Inferior parietal cortex (tissue), 1 donor: ENCODE results near the gene MTSS2.

Source experiments
- DNase-seq: peaks from one replicate; pipeline ENCODE4 v3.0.0-alpha.2; 2016; ENCODE audit errors: extremely low spot score

MTSS2 gene

DNA sequence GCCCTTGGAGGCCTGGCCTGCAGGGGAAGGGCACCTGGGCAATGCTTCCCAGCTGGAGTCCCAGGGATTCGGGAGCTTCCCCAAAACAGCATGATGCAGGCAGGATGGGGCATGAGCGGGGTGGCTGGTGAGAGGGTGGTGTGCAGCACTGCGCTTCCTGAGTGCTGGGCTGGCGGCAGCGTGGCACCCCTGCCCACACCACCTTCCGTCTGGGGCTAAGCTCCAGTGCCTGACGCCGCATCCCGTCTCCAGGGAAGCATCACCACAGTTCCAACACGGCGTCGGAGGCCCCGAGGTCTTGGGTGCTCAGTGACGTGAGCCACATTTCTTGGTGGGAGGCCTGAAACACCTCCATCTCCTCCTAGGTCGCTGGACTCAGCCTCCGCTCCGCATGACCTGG, 13.8 kb upstream of the MTSS2 start:
- DNase-seq: no peak

DNA sequence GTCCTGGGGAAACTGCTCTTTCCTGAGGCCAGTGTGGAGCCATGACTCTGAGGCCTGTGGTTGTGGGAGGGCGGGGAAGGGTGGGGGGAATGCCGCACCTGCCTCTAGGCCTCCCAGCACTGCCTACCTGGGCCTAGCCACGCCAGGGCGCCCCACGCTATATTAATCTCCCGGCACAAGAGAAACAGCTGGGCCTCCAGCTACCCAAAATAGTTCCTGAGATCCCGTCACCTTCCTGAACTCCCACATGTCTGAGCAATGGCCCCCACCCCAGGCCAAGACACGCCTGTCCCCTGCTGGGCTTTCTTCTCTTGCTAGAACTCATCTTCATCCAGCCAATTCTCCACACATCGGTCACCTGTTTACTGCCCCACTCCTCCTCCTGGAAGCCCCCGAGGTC, 13.0 kb upstream of the MTSS2 start:
- no peak for DNase-seq

DNA sequence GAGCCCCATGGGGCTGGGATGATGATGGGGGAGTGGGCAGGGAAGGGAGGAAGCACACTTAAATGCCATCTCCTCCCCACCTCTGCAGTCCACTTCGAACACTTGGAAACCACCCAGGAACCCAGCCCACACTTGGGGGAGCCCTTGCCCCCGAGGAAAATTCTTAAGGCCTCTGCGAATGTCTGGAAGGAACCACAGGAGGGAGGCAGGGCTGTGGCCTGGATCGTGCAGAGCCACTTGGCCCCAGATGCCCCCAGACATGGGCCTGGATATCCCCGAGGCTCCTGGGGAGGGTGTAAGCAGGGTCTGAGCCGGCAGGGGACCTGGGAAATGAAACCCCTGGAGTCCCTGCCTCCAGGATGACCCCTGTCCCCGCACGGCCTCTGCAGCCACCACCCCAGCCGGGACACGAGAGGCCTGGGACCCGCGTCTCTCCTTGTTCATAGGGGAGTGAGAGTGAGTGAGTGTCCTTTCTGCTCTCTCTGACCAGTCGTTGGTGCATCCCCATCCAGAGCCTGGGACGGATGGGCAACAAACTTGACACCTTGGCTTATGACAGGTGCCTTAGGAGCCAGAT, 11.8 kb upstream of the MTSS2 start:
- no peak for DNase-seq

DNA sequence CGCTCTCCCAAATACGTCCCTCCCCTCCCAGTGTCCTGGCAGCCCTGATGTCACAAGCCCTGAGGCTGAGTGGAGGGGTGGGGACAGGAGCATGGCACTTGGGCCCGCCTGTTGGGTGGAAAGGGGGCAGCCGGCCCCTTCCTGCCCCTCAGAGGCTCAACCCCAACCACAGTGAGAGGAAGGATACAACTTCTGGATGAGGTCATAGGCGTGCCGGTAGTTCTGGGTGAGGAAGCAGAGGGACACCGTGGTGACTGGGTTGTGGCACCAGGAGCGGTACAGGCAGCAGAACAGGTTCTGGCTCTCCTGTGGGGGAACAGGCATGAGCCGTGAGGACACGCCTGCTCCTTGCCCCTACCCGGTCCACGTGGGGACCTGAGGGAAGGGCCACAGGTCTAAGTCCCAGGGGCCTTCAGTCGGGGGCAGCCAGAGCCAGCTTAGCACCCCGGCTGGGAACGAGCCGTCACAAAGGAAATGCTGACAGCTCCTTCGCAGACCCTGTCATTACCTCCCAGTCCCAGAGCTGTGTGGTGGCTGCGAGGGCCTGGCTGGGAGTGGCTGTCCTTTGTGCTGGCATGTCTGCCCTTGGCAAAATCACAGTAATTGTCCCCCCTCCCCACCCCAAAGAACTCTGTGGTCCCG, 11.2 kb upstream of the MTSS2 start:
- DNase-seq: no peak

DNA sequence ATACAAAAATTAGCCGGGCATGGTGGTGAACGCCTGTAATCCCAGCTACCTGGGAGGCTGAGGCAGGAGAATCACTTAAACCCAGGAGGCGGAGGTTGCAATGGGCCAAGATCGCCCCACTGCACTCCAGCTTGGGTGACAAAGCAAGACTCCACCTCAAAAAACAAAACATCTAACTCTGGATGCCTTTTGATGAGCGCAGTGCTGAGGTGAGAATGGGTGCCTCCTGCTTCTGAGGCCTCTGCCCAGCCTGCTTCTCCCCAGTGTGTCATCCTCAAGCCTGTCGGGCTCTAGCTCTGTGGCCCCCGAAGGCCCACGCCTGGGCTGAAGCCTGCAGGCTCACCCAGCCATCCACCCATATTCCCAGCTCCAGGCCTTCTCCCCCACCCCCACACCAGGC, 10.5 kb upstream of the MTSS2 start:
- no peak for DNase-seq

DNA sequence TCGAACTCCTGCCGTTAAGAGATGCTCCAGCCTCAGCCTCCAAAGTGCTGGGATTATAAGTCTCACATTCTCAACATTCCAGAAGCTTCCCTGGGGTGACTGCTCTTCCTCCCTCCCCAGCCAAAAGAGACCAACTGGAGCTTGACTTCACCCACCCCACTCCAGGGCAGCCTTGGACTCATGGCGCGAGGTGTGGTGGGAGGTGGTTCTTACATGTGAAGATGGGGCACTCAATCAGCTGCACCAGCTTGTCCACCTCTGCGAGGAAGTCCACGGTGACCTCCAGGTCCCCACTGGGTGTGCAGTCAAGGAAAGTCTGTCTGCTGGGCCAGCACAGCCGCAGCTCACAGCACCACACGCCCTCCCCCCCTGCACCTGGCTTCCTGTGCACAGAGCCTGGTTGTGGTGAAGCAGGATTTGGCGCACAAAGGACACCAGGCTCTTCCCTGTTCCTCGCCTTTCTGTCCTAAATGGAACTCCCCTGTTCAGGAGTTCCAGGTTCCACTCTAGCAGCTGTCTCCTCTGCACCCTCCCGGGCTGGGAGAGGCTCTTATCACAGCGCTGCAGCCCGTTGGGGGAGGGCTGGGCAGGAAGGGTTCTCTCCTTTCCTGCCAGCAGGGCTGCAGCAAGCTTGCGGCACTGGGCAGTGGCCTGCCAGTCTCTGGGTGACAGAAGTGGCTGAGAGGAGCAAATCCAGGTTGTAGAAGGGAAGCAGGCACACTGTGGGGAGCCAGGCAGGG, 9.6 kb upstream of the MTSS2 start:
- no peak for DNase-seq

DNA sequence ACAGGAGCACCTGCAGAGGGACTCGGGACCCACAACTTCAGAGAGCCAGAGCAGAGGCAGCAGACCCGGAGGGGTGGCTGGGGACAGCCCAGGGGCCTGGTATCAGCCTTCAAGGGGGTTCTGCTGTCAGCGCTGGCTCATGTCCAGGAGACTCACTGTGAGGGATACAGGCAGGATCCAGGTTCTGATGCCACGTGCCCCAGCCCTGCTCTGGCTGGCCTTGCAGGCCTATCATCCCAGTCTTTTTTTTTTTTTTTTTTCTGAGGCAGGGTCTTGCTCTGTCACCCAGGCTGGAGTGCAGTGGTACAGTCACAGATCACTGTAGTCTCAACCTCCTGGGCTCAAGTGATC, 9.0 kb upstream of the MTSS2 start:
- DNase-seq: no peak

DNA sequence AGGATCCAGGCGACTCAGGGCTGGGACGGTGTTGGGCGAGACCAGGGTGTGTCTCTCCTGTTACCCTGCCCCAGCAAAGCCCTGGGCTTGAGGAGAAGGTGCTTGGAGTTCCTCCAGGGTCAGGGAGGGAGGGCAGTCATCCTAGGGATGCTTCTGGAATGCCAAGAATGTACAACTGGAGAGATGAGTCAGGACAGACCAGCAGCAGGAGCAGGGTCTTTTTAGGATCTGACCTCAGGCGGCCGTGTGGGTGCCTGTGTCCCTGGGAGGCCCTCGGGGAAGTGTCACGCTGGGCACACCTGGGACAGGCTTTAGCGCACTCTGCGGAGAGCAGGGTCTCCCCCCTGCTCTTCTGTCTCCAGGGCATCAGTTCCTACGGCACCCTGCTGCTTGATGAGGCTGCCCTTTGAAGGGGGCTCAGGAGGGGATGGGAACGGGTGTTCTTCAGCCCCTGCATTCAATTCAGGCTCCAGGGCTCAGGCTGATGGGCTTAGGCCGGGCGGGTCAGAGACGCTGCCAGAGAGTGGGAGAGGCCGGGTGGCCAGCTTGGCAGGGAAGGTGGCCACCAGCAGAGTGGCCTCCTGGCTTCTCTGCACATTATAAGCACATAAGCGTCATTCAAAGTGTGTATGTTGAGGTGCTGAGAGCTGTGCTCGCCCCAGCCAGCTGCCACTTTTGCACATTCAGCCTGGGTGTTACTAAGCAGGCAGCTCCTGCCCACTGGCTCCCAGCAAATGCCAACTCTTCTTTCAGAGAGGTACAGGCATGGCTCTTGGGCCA, 8.4 kb upstream of the MTSS2 start:
- no peak for DNase-seq

DNA sequence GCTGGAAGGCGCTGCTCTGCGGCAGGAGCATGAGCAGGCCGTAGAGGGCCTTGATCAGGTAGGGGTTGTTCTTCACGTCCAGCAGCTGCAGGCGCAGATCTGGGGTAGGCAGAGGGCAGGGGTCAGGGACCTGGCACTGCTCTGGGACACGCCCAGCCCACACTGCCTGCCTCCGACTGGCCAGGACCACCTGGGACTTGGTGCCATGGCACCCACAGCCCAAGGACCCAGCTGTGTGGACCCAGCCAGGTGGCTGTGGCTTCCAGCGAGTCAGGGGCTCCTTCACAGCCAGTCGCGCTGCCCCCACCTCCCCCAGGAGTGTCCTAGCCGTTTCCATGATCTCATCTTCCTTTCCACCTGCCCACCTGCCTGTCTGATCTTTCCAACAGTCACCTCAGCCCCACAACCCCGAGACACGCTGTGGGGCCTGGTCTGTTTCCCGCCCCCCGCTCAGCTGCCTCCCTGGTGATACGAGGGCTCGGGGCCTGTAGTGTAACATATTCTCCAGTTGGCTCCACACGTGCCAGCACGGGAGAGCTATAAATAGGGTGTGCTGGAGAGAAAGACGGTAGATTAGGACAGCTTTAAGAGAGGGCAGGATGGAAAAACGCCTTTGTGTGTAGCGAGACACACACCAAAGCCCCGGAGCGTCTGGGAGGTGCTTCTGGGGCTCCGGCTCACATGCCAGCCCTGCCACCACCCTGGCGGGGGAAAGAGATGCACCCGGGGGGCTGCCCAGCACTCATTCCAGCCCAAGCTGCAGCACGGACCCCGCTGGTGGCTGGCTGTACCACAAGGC, 7.2 kb upstream of the MTSS2 start:
- no peak for DNase-seq

DNA sequence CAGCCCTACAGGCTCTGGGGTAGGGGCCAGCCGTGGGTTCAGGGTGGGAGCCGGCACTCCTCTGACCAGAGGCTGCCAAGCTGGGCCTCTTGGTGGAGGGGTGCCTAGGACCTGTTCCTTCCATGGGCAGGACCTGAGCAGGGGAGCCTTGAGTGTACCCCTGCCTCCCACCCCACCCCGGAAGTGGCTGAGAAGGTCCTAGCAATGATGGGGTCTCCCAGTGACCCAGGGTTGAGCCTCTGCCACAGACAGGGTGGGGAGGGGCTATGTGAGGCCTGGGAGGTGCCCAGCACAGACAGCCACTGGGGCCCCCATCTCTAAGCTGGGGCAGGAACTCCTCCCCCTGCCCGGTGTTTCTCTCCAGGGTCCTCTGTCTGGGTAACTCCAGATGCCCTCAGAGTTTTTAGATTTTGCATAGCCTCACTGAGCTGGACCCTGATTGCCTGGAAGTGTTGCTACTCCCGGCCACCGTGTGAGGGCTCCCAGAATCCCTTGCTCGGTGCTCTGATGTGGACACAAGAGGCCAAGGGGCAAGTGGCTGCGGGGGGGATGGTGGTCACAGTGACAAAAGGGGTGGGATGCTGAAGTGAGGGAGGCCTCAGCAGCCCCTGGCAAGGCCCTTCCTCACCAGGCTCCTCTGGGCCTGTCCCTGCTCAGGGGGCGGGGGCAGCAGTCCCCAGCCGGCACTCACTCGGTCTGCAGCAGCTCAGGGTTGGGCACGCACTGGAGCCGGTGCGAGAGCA, 6.4 kb upstream of the MTSS2 start:
- no peak for DNase-seq

DNA sequence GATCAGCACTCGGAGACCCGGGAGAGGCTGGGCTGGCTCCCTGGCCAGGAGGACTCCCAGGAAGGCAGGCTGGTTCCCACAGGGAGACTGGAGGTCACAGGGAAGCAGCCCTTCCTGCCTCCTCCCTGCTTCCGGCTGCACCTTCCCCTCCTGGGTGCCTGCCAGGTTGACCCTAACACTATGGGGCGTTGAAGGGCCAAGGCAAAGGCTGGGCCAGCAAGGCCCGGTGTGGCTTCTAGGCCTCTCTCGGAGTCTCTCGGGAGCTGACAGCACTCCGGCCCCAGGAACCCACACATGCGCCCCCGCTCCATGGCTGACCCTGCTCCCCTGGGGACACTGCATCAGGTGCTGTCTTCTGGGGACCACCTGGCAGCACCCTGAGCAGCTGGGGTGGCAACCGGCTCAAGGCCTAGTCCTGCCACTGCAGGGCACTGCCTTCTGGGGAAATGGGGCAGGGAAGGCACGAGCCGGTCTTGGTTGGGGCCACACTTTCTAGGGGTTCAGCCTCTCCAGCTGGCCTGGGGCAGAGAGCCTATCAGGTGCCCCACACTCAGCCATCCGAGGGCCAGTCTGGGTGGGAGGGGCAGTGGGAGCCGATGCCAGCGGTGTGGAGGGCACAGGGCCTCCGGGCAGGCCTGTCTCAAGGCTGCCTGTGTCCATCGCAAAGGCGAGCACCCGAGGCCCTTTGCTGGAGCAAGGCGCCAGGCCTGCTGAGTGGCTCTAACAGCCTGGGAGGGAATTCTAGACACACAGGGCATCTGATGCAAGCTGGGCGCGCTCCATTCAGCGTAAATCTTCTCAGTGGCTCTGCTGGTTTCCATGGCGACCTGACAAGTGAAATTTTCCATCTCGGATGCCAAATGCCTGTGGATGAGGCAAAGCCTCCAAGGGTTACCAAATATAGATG, 5.6 kb upstream of the MTSS2 start:
- DNase-seq: peak; percentile 81

DNA sequence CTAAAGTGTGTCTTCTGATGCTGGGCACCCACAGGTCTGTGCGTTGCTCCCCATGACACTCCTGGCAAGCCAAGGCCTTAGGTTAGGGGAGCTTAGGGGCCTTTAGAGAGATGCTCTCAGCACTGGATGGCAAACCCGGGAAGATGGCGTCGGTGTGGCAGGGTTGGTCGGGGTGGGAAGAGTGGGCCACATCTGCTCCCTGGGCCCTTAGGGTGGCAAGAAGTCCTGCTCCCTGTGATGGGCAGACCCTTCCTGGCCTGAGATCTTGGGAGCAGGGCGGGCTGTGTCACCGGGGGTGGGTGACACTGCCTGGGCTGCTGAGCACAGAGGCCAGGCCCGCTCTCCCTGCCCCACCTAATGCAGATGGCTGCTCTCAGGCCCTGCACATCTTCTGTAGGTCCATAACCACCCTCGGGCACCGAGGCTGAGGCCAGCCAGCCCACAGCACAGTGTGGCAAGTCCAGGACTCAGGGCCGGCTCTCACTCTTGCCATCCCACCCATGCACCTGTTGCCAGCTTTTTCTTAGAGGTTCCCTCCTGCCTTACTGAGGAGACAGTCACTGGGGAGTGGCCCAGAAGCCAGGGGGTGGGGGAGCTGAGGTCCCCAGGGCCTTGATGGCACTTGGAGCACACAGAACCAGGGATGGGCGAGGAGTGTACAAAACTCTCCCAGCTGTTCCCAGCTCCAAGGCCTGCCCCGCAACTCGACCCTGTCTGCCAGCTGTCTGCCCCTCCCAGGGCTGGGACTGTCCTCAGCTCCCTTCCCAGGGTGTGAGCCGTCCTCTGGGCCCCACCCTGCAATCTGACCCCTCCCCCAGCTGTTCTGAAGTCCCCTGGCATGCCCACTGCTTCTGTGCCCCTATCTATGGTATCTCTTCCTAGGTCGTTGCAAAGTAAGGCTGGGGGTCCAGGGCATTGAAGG, 4.4 kb upstream of the MTSS2 start:
- no peak for DNase-seq

DNA sequence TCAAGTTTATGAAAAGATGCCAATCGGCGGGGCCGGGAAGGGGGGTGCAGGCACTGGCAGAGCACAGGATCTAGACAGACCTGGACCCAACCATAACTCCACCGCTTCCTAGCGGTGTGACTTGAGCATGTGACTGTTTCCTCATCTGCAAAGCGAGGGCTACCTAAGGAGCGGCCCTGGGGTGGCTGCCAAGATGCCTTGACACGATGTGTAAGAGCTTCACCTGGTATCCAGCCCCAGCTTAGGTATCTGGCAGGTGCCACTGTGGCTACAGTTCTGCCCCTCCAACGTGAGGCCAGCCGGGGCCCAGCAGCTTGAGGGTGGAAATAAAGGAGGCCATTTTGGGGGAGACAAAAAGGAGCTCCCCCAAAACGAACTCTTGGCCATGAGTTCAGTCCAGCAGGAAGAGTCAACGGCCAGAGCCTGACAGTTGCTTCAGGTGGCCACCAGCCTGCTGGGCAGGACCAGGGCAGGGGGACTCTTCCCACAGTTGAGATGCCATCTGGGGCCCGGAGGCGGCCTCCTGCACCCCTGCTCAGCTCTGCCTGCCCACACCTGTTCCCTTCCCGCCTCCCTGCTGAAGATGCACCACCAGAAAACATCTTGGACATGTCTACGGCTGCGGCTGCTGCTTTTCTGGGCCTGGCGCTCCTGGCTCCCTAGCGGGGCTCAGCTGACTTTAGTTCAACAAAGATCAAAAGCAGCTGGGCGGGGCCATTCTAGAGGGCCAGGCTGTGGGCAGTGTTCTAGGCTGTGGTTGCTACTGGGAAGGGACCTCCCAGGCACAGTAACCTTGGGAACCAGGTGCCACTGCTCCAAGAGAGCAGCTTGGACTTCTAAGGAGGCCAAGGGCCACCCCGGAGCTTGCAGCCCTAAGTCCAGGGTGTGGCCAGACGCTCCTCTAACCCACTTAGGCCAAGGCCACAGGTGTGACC, 3.4 kb upstream of the MTSS2 start:
- DNase-seq: no peak

DNA sequence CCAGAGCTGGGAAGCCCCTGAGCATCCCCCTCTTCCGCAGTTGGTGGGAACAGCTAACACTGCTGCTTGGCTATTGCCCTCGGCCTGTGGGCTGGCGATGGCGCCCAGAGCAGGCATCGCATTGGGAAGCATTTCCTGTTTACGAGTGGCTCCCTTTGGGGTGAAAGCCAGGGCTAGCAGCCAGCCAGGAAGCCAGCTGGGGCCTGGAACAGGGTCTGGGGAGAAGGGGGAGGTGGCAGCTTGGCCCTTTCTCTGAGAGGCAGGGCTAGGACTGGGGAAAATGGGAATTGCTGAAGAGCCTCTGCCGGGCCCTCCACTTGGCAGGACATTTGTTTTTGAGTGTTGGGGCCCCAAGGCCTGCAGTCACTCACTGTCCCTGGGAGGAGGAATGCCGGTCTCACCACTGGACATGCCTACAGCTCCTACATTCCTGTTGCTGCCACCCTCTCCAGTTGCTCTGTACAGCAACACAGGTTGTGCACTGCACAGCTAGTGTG, 2.4 kb upstream of the MTSS2 start:
- DNase-seq: peak; percentile 81

DNA sequence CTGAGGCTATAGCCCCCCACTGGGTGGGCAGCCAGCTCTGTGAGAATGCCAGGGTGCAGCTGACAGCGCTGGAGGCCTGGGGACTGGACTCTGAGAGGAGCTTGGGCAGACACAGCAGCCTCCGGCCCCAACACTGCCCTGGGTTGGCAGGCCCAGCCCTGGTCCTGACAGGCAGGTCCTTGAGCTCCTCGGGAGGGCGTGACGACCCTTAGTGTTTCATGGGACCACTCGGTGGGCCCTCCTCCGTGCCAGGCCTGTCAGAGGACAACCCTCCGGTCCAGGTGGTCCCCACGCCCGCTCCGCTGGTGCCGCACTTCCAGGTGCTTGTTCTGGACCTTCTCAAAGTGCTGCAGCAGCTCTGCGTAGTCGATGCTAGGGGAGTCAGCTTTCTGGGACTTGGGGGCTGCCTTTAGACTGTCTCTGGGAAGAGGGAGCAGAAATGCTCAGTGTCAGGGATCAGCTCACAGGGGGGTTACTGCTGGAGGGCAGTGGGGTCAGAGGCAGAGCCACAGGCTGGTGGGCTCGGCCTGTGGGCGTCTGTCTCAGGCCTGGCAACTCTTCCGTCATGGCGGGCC, 1.9 kb upstream of the MTSS2 start:
- DNase-seq: no peak

DNA sequence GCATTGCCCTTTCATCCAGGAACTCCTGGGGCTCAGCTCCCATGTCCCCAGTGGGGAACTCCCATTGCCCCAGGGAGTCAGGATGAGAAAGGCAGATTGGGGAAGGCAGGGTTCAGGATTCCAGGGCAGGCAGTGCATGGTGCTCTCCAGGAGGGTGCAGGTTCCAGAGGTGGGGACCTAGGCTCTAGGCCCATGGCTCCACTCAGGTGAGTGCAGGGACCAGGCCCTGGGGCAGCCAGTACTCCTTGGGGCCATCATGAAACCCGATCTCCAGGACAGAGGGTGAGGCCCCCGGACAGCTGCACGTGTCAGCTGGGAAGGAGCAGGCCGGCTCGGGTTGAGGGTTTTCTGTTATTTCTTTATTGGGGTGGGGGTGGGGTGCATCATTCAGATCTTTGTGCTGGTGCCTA, 1.3 kb upstream of the MTSS2 start:
- no peak for DNase-seq

DNA sequence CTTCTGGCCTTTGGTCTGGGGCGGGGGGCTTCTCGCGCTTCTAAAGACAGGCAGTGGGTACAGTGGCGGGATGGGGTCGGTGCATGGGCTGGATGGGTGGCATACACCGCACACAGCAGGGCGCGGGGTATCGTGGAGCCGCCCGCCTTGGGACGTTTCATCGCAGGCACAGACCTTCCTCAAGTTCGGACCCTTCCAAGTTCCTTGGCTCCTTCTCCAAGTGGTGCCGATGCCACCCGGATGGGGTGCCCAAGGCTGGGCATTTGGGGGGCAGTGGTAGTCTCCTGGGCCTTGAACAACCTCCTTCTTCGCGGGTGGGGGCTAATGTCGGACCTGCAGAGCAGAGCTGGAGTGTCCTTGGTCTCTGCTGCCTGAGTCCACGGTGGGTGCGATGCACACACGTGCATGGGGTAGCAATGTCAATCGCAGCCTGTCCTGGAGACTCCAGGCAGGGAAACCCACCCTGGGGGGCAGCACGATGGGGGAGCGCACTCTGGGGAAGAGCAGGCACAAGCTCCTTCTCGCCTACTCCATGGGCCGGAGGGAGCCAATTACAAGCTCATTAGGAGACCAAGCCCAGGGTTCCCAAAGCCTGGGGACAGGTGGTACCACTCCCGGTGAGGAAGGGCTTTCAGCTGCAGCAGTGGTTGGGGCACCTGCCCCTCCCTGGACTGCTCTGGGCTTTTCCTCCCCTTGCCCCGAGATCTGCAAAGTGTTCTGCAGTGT, 686 bp upstream of the MTSS2 start:
- DNase-seq: no peak
